Heart left ventricle (tissue), 13 donors: ENCODE data around the gene SPTBN1.

Experiments
- CTCF ChIP-seq, 12 donors: fragments of 200-600 bp; sonication (generic) in 4 of 12; IDR thresholded peaks; one replicate each; pipeline versions ENCODE4 v1.5.0 to v1.8.0; 2018 to 2022; ENCODE audit warnings: antibody characterized with exemption in 12 of 12, mild to moderate bottlenecking in 5 of 12
- POLR2A ChIP-seq, 2 donors: fragments of 450-650 bp; IDR thresholded peaks; one replicate each; pipeline ENCODE4 v1.6.1; 2017; ENCODE audit warnings: antibody characterized with exemption in 2 of 2, mild to moderate bottlenecking in 2 of 2, moderate library complexity in 2 of 2
- donor health status: ischemic (EF 13 %, LVEDD 7.1; RV severe dilation, severe dysfunction).
- donor health status: DM: no; HTN: yes; CAD: no.
- donor health status: DM: no; HTN: no; CAD: no.
- donor health status: ischemic (EF 25% LVEDD 6.9; RV normal size, moderate dysfunction).
- donor health status: ischemic (EF 25% LVEDD 5.7; RV mildly dilated, moderate dysfunction).
- donor health status: ischemic (EF 35%, LVEDD 5.7; RV mildly dilated, moderate dysfunction).
- donor health status: nonischemic (EF 11% LVEDD 7.7; RV severe dilation, severe dysfunction).
- donor health status: DM: yes; HTN: yes; CAD: no.
- donor health status: PGD.
- donor health status: ischemic (EF 29% LVEDD 5.4; RV normal size, mild dysfunction).
- donor health status: nonischemic (EF 23%, LVEDD 6.1; RV moderate dilation, normal function).

- TF ChIP-seq CTCF (IDR thresholded peaks at IDR 0.05) (peak in 1 of 12 donors; percentile 3), POLR2A (IDR thresholded peaks at IDR 0.05) (no peak)
These were observed 1.3 kb downstream of the SPTBN1 start for GRCh38 chr2:54457323-54458023.
